Chondrocyte (in vitro differentiated cells): ENCODE measurements around the gene GALNT14. TPM values are rescaled to one million over a fixed set of nuclear protein-coding genes. Genes with fewer than 3 reads are reported as not detected.
A peak's percentile ranks its signal among the peaks of the same experiment; 100 is the strongest.

Source experiments
- DNase-seq: peaks from one replicate; pipeline ENCODE4 v3.0.0; 2021; ENCODE audit warnings: mixed read lengths, low spot score
- H3K27ac Mint-ChIP-seq: one replicate; pipeline ENCODE4 v1.8.0; 2021; ENCODE audit warnings: mild to moderate bottlenecking, moderate library complexity, mixed read lengths; ENCODE audit not compliant: unreplicated experiment
- H3K27me3 Mint-ChIP-seq: 2 replicates; pipeline ENCODE4 v1.8.0; 2021; ENCODE audit warnings: low read depth, mixed read lengths
- H3K36me3 Mint-ChIP-seq: 2 replicates; pipeline ENCODE4 v1.8.0; 2021; ENCODE audit warnings: low read depth, mixed read lengths
- H3K4me1 Mint-ChIP-seq: 2 replicates; pipeline ENCODE4 v1.8.0; 2021; ENCODE audit warnings: low read depth, mild to moderate bottlenecking, mixed read lengths
- H3K4me3 Mint-ChIP-seq: one replicate; pipeline ENCODE4 v1.8.0; 2021; ENCODE audit warnings: mild to moderate bottlenecking, moderate library complexity, mixed read lengths; ENCODE audit not compliant: unreplicated experiment
- H3K9me3 Mint-ChIP-seq: 2 replicates; pipeline ENCODE4 v1.8.0; 2021; ENCODE audit warnings: low read depth, mixed read lengths
- total RNA-seq: library from RNA; stranded (reverse); gene quantifications from 3 replicates; pipeline ENCODE4 v1.2.1, GENCODE V29; 2021
- TF ChIP-seq, protein P1 (sequence below): fragments of 200-600 bp; sonication (generic); IDR thresholded peaks from 2 replicates; pipeline ENCODE4 v1.5.0; 2021; ENCODE audit warnings: antibody characterized with exemption, mild to moderate bottlenecking, moderate library complexity

The GALNT14 gene
- total RNA-seq, 1 donor from 2014 or later, result 17.8 TPM

GRCh38 chr2:30923623-30924022 lies 214.6 kb downstream of the GALNT14 start:
- DNase-seq, result peak; percentile 38
- Mint-ChIP-seq H3K9me3 (no peaks in the 10 kb centered on the region), H3K36me3 (no peaks in the 10 kb centered on the region), H3K27me3 (peaks cover 2% of the 10 kb centered on the region), H3K4me3 (no peak overlapping the region), H3K27ac (no peak overlapping the region), H3K4me1 (no peaks in the 10 kb centered on the region)
- TF ChIP-seq, protein P1, sequence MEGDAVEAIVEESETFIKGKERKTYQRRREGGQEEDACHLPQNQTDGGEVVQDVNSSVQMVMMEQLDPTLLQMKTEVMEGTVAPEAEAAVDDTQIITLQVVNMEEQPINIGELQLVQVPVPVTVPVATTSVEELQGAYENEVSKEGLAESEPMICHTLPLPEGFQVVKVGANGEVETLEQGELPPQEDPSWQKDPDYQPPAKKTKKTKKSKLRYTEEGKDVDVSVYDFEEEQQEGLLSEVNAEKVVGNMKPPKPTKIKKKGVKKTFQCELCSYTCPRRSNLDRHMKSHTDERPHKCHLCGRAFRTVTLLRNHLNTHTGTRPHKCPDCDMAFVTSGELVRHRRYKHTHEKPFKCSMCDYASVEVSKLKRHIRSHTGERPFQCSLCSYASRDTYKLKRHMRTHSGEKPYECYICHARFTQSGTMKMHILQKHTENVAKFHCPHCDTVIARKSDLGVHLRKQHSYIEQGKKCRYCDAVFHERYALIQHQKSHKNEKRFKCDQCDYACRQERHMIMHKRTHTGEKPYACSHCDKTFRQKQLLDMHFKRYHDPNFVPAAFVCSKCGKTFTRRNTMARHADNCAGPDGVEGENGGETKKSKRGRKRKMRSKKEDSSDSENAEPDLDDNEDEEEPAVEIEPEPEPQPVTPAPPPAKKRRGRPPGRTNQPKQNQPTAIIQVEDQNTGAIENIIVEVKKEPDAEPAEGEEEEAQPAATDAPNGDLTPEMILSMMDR, result no peak

DNA sequence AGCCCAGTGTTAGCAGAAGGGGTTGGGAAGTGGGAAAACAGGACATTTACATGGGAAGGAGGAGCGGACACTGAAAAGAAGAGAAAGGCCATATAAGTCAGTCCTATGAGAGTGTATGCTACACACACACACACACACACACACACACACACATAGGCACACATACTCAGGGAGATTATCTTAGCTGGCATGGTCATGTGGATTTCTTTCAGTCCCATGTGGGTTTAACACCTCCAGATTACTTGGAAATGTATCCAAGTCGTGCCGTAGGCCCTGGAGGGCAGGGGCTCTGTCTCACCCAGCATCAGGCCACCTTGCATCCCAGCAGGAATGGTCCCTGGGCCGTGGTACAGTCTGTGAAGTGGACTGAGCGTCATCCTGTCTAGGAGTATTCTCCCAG lies 217.7 kb downstream of the GALNT14 start:
- H3K9me3 Mint-ChIP-seq, result no peaks in the 10 kb centered on the region
- no peak overlapping the region for H3K27ac Mint-ChIP-seq
- no peaks in the 10 kb centered on the region for H3K36me3 Mint-ChIP-seq
- no peak for DNase-seq
- H3K4me1 Mint-ChIP-seq, result no peaks in the 10 kb centered on the region
- TF ChIP-seq, protein P1, result no peak
- peaks cover 2% of the 10 kb centered on the region for H3K27me3 Mint-ChIP-seq
- H3K4me3 Mint-ChIP-seq, result no peak overlapping the region

- Mint-ChIP-seq H3K9me3 (no peaks in the 10 kb centered on the region), H3K4me1 (no peaks in the 10 kb centered on the region), H3K4me3 (no peak overlapping the region), H3K36me3 (no peaks in the 10 kb centered on the region), H3K27ac (no peak overlapping the region), H3K27me3 (no peaks in the 10 kb centered on the region)
- no peak for DNase-seq
- TF ChIP-seq, protein P1, result peak; percentile 24
Measured at GRCh38 chr2:30915486-30915885, 222.8 kb downstream of the GALNT14 start.

GRCh38 chr2:30914456-30914855 lies 223.8 kb downstream of the GALNT14 start:
- no peak overlapping the region for H3K27ac Mint-ChIP-seq
- no peaks in the 10 kb centered on the region for H3K4me1 Mint-ChIP-seq
- no peak overlapping the region for H3K4me3 Mint-ChIP-seq

DNA sequence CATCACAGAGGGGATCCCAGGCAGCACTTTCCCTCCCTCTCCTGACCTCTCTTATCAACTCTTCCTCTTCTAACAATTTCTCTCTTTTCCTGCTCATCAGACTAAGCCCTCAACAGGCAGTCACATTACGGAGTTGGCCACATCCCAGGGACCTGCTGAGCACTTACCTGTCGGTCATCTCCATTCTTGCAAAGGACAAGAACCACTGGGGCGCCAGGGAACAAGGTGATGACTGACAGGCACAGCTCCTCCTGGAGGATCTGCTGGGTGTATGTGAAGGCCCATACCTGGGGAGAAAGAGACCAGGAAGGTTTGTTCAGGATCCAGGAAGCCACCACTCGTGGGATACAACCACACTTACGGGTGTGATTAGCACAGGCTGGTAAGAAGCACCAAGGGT lies 226.2 kb downstream of the GALNT14 start:
- no peaks in the 10 kb centered on the region for H3K4me1 Mint-ChIP-seq
- H3K27me3 Mint-ChIP-seq, result no peaks in the 10 kb centered on the region
- no peak for DNase-seq
- TF ChIP-seq, protein P1, result no peak
- no peak overlapping the region for H3K27ac Mint-ChIP-seq
- H3K9me3 Mint-ChIP-seq, result no peaks in the 10 kb centered on the region
- H3K36me3 Mint-ChIP-seq, result peaks cover 1% of the 10 kb centered on the region
- H3K4me3 Mint-ChIP-seq, result no peak overlapping the region

More at GRCh38 chr2:30914456-30914855, 223.8 kb downstream of the GALNT14 start:
- Mint-ChIP-seq H3K9me3 (no peaks in the 10 kb centered on the region), H3K27me3 (no peaks in the 10 kb centered on the region), H3K36me3 (peaks cover 1% of the 10 kb centered on the region)
- DNase-seq, result no peak
- TF ChIP-seq, protein P1, result no peak
